Sigmoid colon (tissue), 7 donors: ENCODE measurements around the gene PON3. TPM values are rescaled to one million over a fixed set of nuclear protein-coding genes. Genes with fewer than 3 reads are reported as not detected.

Experiments
- DNase-seq: peaks from one replicate; pipeline ENCODE4 v3.0.0-alpha.2; 2019
- H3K27ac ChIP-seq, 4 donors: fragments of 200-600 bp; sonication (generic); one replicate each; pipeline ENCODE4 v1.5.1; 2016 to 2019; ENCODE audit warnings: mild to moderate bottlenecking in 1 of 4
- H3K27me3 ChIP-seq, 3 donors: fragments of 200-600 bp; sonication (generic); one replicate each; pipeline ENCODE4 v1.5.1; 2019; ENCODE audit warnings: mild to moderate bottlenecking in 1 of 3
- H3K36me3 ChIP-seq, 4 donors: fragments of 200-600 bp; sonication (generic); one replicate each; pipeline ENCODE4 v1.5.1; 2016 to 2019
- H3K4me1 ChIP-seq, 4 donors: fragments of 200-600 bp; sonication (generic); one replicate each; pipeline ENCODE4 v1.5.1; 2017 to 2019
- H3K4me3 ChIP-seq, 4 donors: fragments of 200-600 bp; sonication (generic); one replicate each; pipeline ENCODE4 v1.5.1; 2017 to 2019; ENCODE audit warnings: mild to moderate bottlenecking in 2 of 4, moderate library complexity in 1 of 4
- H3K9me3 ChIP-seq, 4 donors: fragments of 200-600 bp in 3 of 4; sonication (generic) in 3 of 4; one replicate each; pipeline versions ENCODE4 v1.5.1 to v1.6.1; 2013 to 2019
- CTCF ChIP-seq, 4 experiments: fragments of 450-650 bp in 3 of 4; fragments of 200-600 bp in 1 of 4; IDR thresholded peaks; one replicate each; pipeline ENCODE4 v1.5.1; 2016 to 2019; ENCODE audit warnings: antibody characterized with exemption in 4 of 4, mild to moderate bottlenecking in 3 of 4, moderate library complexity in 2 of 4
- EP300 ChIP-seq, 4 donors: sonication (generic); formaldehyde crosslinking; IDR thresholded peaks; one replicate each; pipeline ENCODE4 v1.6.1; 2017; ENCODE audit warnings: antibody characterized with exemption in 4 of 4
- POLR2A ChIP-seq, 2 donors: fragments of 450-650 bp; IDR thresholded peaks; one replicate each; pipeline ENCODE4 v1.6.1; 2016; ENCODE audit warnings: antibody characterized with exemption in 2 of 2, mild to moderate bottlenecking in 2 of 2, moderate library complexity in 2 of 2
- POLR2AphosphoS5 ChIP-seq, 4 donors: sonication (generic); formaldehyde crosslinking; IDR thresholded peaks; one replicate each; pipeline ENCODE4 v1.6.1; 2017; ENCODE audit warnings: antibody characterized with exemption in 4 of 4
- WGBS, 2 donors: extraction: QIAGEN DNeasy Blood & Tissue Kit; methylation state at CpG; one replicate each; pipeline ENCODE4 v1.1.7; 2013; 5-methylcytosine and 5-hydroxymethylcytosine counted together
- intact Hi-C: fragments of 100-400 bp; cut with DNase I; formaldehyde crosslinking; loops from one replicate; pipeline ENCODE4 v1.15.1; 2023
- polyA plus RNA-seq, 3 donors: library from polyadenylated mRNA; stranded (reverse); fragments of 200-250 nt; gene quantifications; one replicate each; pipeline ENCODE4 v1.2.3, GENCODE V29; 2013
- small RNA-seq, 3 donors: library from RNA; depleted of rRNA; stranded (forward); fragments of <200 nt; gene quantifications; one replicate each; pipeline ENCODE3, GENCODE V24; 2016
- total RNA-seq, 4 donors: library from RNA; depleted of rRNA; stranded (reverse); fragments of >200 nt; gene quantifications; one replicate each; pipeline ENCODE4 v1.1.0, GENCODE V29; 2016
- donor health status: healthy with polysubstance abuse.
- donor health status: Bipolar disorder and iron deficiency.
- donor health status: healthy.

PON3 gene
- total and polyA plus RNA-seq, 7 donors = 0.68 to 2.3 (median 1.7) TPM

- intact Hi-C loops = no loop called here
- no peak overlapping the region for H3K4me3 ChIP-seq
- no peaks in the 10 kb centered on the region for H3K4me1 ChIP-seq
- no peaks in the 10 kb centered on the region for H3K9me3 ChIP-seq
- DNase-seq = no peak
- TF ChIP-seq POLR2AphosphoS5 (IDR thresholded peaks at IDR 0.05) (no peak), EP300 (IDR thresholded peaks at IDR 0.05) (no peak), CTCF (IDR thresholded peaks at IDR 0.05) (no peak), POLR2A (IDR thresholded peaks at IDR 0.05) (no peak)
- no peaks in the 10 kb centered on the region for H3K36me3 ChIP-seq
- WGBS, 2 donors = 88 to 95% methylated on average over 2 of the region's 2 CpGs
- H3K27ac ChIP-seq = no peak overlapping the region
- H3K27me3 ChIP-seq = peaks cover 0 to 4% (median 0%) of the 10 kb centered on the region in 3 donors
These were observed 86.2 kb downstream of the PON3 start for GRCh38 chr7:95309951-95310350.

Small RNA genes lying within 50 kb of the gene (small RNA-seq; reads per million reads assigned to genes)
- 0 reads per million in 3 donors for gene AC004022.2

Other genes starting within 250 kb of the PON3 start
- under 1 TPM in 1 of 4 donors, not detected in 3; 0.16 TPM for gene PON1, start 71.8 kb downstream of the PON3 start, total RNA-seq
- under 1 TPM in 1 of 3 donors, not detected in 2; 0.19 TPM for gene PON1, start 71.8 kb downstream of the PON3 start, polyA plus RNA-seq
- 100 to 1,000 TPM in 1 of 4 donors, 10 to 100 TPM in 3; 66.3 to 103 (median 84.2) TPM for gene PON2, start 38.7 kb upstream of the PON3 start, total RNA-seq
- 10 to 100 TPM; 37.2 to 82.6 (median 41.8) TPM for gene PON2, start 38.7 kb upstream of the PON3 start, polyA plus RNA-seq
- not detected for gene ASB4, start 89.6 kb upstream of the PON3 start, total RNA-seq
- gene ASB4, start 89.6 kb upstream of the PON3 start, polyA plus RNA-seq = under 1 TPM in 1 of 3 donors, not detected in 2; 0.19 TPM
- 1,000 to 10,000 TPM in 1 of 4 donors, 100 to 1,000 TPM in 3; 254 to 1,066 (median 595) TPM for gene PDK4, start 200.1 kb upstream of the PON3 start, total RNA-seq
- 100 to 1,000 TPM in 1 of 3 donors, 10 to 100 TPM in 2; 38.4 to 162 (median 48.0) TPM for gene PDK4, start 200.1 kb upstream of the PON3 start, polyA plus RNA-seq